Ureter (tissue), 1 donor: ENCODE measurements around the gene TMEM63C. TPM values are rescaled to one million over a fixed set of nuclear protein-coding genes. Genes with fewer than 3 reads are reported as not detected.
A peak's percentile ranks its signal among the peaks of the same experiment; 100 is the strongest.

Experiments
- DNase-seq: peaks from one replicate; pipeline ENCODE4 v3.0.0-alpha.2; 2020; ENCODE audit warnings: low spot score
- total RNA-seq: library from RNA; stranded (reverse); gene quantifications from one replicate; pipeline ENCODE4 v1.2.4, GENCODE V29; 2023
- donor health status: DM: yes; HTN: yes; CAD: no.

The TMEM63C gene
- total RNA-seq, 1 donor from 2014 or later = 0.55 TPM

DNA sequence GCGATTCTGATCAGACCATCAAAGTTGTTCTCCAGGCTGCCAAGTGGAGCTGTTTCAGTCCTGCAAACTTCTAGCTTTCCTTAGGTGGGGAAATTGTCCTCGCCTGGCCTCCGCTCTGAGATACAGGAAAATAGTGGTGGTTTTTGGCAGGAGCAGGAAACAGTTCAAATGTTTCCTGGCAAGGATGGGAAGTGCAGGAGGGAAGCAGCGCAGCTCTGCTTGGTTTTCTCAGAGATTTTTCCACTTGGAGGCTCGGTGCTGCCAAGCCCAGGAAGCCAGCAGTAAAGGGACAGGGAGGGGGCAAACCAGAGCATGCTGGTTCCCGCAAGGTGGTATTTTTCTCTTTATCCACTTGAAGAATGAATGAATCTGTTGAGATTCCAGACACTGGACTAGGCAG lies 17.0 kb downstream of the TMEM63C start:
- DNase-seq = no peak

DNA sequence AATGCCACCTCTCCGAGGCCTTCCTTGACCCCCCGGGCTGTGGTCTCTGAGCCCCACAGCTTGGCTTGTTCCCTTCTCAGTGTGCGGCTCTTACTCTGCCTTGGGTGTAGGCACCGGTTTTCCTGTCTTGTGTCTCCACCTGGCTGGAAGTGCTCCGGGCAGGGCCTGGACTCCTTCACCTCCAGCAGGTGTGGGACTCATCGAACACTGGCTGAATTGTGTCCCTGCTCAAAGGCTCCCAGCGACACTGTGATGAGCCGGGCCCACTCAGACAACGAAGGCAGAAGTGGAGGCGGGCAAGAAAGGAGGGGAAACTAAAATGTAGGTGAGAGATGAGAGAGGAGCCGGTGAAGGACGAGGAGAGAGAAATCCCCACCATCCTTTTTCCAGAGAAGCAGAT lies 18.0 kb downstream of the TMEM63C start:
- DNase-seq = no peak

DNA sequence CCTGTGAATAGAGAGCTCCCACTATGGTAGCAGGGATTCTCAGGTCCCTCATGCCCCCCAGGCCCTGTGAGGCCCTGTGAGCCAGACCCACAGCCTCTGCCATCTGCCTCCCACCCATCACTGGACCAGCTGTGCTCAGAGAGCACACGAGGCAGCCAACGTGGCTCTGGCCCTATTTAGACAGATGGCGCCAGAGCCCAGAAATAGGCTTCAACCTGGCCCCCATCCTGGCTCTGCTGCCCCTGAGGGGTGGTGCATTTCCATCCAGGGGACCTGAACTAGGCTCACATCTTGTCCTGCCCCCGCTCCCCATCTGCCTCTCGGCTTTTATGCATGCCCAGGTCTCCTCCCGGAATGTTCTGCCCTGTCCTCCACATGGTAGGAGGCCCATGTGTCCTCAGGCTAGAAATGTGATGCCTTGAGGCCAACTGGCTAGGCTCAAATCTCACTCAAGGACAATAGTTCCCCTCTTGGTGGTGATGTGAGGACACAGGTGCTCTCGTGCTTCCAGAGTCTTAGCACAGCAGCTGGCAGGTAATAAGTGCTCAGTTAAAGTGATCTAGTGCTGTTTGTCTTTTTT lies 18.9 kb downstream of the TMEM63C start:
- no peak for DNase-seq

DNA sequence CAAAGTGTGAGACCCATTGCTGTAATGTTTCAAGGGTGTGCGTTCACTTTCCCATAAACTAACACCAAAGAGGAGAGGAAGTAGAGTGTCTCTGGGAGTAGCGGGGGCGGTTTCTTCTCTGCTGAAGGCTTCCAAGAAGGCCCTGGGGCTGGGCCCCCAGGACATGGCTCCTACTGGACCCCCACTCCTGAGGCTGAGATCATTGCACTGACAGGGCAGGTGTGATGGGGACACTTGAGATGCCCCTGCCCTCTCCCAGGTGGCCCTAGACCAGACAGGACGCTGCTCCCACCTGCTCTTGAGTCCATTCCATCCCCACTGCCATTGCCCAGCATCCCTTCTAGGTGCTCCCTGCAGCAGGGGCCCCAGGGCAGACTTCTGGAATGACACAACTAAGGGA lies 20.1 kb downstream of the TMEM63C start:
- DNase-seq = no peak

DNA sequence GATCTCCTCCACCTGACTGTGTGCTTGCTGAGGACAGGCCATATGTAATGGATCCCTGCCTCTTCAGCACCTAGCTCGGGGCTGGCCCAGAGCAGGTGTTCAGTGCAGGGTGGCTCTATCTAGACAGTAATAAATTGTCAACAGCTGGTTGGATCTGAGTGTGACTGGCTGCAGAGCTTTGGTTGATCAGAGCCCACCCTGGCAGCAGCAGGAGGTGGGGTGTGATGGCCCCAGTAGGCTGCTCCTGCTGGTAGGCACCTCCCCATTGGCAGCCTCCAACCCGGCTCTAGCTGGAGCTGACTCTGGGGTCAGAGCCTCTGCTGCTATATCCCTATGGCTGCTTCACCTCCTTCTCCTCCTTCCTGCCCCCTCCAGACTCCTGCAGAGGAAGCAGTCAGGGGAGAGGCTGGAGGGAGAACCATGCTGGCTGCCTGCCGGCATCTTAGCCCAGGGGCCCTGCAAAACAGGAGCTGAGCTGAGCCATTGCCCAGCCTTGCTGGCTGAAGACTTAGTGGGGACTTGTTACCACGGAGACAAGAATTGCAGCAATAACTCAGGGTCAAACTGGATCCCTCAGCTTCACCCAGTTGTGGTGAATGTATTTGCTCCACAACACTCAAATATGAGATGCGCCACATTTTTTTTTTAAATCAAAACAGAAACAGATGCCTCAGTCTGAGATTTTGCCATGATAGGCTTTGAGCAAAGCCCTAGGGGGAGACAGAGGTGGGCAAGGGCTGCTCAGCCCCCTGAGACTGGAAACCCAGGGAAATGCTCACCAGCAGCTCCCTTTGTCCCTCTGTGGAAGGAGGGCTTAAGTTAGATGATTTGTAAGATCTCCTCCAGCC lies 22.2 kb downstream of the TMEM63C start:
- no peak for DNase-seq

DNA sequence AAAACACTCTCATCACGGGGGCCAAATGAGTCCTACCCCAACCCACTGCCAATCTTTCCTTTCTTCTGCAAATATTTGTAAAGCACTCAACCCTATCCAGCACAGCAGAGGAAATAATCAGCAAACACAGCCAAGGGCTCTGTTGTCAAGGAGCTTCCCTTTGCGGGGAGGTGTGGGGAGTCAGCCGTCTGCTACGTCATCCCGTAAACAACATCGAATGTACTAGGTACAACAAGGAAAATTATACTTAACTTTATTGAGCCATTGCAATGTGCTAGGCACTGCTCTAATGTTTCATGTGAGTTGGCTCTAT lies 22.8 kb downstream of the TMEM63C start:
- DNase-seq = no peak

DNA sequence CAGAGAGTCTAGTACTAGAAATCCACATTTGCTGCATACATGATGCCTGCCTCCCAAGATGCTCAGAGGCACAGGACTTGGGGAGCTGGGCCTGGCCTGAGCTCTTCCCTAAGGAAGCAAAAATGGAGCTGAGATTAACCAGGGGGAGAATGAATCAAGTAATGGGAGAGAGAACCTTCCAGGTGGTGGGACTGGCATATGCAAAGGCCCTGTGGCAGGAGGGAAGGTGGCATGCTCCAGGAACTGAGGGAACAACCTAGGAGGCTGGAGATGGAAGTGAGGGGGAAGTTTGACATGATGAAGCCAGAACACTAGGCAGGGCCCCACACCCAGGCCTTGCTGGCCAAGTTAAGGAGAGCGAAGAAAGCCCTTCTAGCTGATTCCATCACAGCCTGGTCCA lies 23.3 kb downstream of the TMEM63C start:
- no peak for DNase-seq

DNA sequence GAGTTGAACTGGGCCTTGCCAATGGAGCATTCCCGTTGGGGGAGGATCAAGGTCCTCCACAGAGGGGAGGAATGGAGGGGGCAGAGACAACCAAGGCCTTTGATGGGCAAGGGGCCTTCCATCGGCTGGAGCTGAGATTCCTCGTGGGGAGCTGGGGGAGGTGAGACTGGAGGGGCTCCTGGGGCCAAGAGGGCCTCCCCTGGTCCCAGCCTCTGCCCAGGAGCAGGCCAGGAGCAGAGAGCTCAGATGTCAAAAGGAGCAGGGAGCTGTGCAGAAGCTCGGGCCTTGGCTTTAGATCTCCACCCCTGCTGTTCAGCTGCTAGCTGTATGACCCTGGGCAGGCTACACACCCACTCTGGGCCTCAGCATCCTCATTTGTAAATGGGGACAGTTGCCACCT lies 24.0 kb downstream of the TMEM63C start:
- no peak for DNase-seq

DNA sequence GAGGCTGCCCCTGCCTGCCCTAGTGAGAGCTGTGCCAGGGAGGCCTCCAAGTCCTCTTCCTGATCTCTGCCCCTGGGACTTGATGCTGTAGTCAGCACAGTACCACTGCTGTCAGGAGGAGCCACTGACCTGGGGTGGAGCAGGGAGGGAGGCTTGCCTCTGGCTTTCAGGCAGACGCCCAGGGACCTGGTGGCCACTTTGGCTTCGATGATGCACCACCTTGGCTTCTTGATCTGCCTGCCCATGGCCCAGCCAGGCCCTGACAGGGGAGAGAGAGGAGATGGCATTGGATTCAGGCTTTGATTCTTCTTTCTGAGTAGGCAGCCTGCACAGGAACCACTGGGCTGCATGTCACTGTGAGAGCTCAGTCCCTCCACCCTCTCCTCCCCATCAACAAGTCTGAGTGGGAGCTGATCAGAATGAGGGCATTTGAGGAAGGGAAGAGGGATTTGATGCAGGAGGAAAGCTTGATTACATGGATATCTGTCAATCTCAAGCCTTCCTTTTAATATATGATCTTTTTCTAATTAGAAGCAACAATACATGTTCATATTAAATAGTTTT lies 24.7 kb downstream of the TMEM63C start:
- DNase-seq = no peak

DNA sequence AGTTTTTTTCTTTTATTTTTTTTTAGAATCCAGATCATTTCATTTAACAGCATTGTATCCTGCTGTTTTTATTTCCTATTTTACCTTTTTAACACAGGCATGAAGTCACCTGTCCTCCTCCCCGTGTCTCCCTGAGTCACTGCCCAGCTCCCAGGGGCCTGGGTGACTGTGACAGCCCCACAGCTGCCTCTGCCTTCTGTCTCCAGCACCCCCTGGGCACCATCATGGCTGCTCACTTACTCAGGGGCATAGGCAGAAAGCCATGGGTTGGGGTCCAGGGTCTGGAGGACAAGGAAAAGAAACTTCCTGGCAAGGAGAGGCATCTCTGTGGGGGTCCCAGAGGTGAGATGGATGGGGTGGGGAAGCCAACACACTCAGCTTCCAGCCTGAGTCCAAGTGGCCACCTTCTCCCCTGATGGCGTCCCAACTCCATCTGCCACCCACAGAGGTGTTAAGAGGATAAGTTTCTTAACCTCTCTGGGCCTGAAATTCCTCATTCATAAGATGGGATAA lies 25.3 kb downstream of the TMEM63C start:
- DNase-seq = no peak

DNA sequence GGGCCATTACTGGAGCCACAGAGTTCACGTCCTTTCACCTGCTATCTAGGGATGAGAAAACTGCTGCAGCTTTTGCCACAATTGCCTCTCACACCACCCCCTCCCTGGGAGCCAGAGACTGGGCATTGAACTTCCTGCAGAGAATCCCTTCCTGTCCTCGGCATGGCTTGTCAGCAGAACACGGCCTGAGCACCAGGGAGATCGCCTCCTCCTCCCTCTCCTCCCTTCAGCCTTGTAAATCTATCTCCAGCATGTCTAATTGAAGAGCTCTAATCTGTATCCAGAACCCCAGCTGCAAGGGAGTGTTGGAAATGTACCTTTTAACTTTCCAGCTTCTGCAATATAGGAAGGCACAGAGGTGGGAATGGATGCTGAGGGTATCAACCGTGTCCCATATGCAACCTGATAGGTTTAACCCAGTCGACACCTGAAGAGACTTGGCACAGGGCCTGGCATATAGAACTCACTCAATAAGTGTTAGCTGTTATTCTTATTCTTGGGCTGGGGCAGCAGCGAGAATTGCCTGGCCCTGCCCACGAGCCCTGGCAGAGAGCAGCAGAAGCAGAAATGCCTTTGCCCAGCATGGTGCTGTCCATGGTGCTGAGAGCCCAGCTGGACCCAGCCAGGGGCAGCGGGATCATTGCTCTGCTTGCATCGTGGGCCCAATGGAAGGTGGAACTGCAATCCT lies 26.8 kb downstream of the TMEM63C start:
- peak; percentile 78 for DNase-seq

DNA sequence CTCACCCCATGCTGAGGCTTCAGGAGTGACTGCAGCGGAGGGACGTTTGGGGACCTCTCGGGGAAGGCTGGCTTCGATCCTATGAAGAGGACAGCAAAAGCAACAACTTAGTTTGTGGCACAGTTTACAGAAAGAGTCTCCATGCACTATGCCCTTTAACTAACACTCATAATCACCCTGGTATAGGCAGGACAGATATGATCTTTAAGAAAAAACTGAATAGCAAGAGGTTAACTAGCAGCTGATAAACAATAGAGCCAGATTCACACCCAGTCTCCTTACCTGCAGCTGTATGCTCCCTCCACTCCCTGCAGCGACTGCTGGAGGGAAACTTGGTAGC lies 27.4 kb downstream of the TMEM63C start:
- no peak for DNase-seq

DNA sequence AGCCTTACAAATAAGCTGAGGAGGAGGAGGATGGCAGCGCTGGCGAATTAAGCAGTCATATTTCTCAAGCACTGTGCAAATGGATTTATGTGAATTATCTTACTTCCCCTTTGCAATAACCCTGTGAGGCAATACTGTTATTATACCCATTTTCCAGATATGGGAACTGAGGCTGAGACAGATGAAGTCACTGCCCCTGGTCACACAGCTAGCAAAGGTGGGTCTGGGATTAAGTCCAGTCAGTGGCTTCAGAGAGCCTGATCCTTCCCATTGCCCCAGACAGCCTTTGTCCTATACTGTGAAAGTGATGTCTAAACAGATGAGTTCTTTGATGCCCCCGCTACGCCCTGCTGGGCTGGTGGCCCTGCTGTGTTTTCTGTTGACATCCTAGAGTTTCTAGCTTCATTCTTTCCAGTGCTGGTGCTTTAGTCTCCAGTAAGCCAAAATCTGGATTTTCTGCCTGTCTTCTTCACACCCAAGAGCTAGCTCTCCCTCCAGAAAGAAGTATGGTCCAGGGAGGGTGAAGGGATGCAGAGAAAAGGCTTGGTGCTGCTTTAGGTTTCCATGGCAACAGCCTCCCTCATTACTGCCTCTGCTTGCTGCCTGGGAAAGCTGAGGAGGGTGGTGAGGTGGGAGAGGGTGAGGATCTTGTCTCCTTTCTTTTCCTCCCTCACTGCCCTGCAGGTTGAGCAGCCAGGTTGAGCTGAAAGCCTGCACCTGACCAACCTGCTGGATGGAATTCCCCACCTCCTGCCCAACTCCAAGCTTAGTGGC lies 30.7 kb downstream of the TMEM63C start:
- no peak for DNase-seq

DNA sequence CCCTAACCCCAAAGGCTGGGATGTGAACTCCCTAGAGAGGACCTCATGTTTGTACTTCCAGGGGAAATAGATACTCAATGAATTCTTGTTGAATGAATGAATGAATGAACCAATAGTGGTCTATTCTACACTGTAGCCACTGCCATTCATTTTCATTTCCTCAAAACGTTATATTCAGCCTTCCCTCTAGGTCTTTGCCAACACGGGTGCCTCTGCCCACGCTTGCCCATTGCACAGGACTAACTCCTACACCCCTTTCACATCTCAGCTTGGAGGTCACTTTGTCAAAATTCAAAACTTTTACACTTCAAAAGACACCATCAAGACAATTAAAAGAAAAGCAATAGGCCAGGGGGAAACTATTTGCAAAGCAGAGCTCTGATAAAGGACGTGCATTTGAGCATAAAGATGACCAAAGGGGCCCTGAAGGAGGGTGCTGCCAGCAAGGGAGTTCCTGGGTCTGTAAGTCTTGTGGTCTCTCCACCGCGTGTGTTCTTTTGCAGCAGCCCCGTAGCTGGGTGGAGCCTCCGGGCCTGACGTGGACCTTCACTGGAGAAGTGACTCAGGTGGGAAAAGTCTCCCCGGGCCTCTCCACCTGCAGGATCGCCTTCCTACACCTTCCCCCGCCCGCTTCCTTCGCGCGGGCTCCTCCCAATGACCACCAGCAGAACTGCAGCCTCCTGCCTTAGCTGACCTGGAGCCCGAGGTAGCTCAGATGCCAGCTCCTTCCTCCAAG lies 31.5 kb downstream of the TMEM63C start:
- no peak for DNase-seq

DNA sequence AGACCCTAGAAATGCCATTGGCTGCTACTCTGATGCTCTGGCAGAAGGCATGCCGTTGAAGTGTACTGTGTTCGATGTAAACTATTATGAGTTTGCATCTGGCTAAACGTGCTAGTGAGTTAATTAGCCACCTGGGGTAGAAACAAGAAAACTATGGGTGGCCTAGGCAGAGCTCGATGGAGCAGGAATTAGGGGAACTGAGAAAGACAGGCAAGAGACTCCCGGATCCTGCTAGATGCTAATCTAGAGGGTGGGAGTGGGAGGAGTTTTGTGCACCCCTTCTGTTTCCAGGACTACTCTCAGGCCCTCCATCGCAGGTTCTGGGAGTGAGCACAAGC lies 32.0 kb downstream of the TMEM63C start:
- no peak for DNase-seq

DNA sequence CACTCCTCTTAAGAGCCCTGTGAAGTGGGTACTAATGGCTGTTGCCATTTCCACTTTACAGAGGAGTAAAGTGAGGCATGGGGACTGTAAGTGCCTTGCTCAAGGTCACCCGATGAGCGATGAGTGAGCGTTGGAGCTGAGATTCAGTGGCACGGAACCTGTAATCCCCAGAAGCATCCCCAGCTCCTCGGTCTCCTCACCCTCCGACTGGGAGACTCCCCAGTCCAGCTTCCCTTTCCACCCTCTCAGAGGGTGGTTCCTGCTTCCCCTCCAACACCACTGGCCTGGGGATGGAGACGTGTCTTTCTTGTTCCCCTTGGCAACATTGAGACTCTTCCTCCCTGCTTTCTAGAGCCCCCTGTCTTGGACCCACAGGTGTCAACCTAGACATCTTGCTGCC lies 32.6 kb downstream of the TMEM63C start:
- DNase-seq = no peak

DNA sequence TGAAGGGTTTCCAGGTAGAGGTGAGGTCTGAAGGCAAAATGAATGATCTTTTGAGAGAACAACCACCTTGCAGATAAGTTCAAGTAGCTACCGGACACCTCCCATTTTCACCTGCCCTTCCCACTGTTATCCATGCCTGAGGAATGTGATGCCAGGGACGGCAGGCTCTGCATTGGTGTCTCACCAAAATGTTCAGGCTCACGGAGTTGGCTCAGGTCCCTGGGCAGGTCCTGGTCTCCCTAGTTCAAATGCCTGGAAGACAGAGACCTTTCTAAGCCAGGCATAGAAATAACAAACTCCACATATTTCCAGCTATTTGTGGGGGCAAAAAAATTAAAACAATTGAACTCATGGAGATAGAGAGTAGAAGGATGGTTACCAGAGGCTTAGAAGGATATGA lies 36.0 kb downstream of the TMEM63C start:
- no peak for DNase-seq

DNA sequence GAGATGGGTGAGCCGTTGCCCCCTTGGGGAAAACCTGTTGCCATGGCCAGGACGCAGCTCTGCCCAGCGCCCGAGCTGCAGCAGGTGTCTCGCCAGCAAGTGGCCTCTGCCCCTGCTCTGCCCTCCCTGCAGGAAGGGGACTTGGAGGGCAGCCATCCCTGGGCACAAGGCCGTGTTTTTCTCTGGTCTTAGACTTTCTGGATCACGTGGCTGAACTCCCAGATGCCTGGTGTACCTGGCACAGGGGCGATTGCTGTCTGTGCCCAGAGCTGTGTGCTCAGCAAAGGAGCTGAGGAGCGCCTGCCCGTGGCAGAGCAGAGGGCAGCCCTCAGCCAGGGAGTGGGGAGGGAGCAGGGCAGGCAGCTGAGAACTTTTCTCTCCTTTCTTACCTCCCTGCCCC lies 38.0 kb downstream of the TMEM63C start:
- no peak for DNase-seq

DNA sequence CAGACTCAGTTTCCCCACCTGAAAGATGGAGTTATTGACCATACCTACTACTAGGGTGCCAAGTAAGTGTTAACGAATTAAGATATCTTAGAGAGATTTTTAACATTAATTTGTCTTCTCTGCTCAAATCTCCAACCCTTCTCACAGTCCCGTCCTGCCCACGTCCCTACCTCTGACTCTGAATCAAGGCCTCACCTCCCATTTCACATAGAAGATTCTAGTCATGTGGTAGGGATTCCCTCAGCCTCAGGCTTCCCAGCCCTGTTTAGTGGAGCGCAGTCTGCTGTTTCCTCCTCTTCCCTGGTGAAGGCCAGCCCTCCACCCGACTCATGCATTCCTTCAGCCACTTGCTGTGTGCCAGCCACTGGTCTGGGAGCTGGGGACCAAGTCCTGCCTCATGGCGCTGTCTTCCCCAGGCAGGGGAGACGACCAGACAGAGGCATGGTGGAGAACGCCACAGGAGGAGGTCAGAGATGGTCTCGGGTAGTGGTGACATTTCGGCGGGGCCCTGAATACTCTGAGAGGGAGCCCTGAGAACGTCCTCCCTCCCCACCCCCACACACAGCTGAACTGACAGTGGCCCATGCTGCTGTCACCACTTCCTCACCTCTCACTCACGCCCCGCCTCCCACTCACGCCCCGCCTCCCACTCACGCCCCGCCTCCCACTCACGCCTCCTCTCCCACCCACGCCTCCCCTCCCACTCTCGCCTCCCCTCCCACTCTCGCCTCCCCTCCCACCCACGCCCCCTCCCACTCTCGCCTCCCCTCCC lies 38.8 kb downstream of the TMEM63C start:
- no peak for DNase-seq

DNA sequence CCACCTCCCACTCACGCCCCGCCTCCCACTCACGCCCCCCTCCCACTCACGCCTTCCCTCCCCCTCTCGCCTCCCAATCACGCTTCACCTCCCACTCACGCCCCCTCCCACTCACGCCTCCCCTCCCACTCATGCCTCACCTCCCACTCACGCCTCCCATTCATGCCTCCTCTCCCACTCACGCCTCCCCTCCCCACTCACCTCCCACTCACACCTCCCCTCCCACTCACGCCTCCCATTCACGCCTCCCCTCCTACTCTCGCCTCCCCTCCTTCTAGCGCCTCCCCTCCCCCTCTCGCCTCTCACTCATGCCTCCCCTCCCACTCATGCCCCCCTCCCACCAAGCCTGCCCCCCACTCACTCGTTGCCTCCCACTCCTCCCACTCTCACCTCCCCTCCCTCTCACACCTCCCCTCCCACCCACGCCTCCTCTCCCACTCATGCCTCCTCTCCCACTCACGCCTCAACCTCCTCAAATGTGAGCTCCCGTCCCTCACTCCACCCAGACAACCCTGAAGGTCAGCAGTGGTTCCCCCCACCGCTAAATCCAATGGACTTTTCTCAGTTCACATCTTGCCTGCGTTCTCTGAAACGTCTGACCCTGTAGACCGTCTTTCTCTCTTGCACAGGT lies 39.8 kb downstream of the TMEM63C start:
- DNase-seq = no peak
